Kasumi-1 (cell line): ENCODE data around the gene CBFA2T3.

ENCODE experiments used
- DNase-seq, 2 experiments: peaks; one replicate each; lab custom pipeline; 2025; lab: John Stamatoyannopoulos, UW

CBFA2T3 gene

DNA sequence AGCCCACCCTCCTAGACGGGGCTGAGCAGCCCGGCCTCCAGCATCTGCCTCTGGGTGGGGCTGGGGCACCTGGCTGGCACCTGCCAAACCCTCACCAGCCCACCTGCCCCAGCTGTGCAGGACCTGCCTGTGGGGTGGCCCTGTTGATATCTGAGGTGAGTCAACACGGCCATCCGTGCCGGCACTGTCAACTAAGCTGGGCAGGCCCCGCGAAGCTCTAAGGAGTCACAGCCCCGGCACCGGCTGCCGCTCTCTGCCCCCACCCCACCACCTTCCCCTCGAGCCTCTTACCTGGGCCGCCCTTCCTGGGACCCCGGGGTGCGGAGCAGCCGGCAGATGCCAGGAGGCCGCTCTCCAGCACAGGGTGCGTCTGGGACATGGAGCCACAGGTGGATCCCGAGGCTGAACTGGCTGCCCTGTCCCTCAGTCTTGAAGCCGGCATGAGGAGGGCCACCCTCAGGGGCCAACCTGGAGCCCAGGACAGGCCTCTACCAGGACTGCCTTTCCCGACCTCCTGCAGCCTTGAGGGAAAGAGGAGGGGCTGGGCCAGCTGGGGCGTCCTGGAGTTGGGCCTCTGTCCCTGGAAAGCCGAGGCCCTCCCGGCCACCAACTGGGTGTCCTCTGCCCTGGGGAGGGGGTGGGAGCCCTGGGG is 515 bp downstream of the CBFA2T3 start:
- no peak for DNase-seq

DNA sequence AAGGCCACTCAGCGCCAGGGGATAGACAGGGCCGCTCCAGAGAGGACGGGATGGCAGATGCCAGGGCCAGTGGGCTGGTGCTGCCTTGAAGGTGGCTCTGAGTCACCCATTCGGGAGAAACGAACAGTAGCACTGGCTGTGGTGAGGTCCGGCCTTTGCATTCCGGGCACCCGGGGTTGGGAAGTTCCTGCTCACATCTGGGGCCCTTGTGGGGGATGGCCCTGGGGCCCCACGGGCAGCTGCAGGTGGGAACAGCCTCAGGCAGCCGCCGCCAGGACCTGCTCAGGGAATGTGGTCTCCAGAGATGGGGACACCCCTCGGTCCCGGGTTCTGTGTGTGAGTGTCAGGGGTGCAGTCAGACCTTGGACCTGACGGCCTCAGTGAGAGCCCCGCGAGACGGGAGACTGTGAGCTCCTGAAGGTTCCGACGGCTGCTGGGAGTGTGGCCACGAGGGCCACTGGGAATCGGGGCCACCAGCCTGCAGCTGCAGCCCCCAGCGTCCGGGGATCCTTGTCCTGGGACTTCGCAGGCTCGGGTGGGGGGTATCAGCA is 1.4 kb downstream of the CBFA2T3 start:
- no peak for DNase-seq

DNA sequence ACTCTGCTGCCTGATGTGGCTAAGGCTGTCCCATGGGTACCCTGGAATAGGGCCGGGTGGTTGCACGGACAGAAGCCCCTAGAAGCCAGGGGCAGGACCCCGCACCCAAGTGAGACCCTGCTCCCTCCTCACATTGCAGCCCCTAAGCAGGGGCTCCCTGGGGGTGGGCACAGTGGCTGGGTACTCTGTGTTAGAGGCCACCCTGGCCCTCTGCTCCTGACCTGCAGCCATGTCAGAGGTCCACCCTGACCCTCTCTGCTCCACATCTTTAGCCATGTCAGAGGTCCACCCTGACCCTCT is 2.1 kb downstream of the CBFA2T3 start:
- no peak for DNase-seq

DNA sequence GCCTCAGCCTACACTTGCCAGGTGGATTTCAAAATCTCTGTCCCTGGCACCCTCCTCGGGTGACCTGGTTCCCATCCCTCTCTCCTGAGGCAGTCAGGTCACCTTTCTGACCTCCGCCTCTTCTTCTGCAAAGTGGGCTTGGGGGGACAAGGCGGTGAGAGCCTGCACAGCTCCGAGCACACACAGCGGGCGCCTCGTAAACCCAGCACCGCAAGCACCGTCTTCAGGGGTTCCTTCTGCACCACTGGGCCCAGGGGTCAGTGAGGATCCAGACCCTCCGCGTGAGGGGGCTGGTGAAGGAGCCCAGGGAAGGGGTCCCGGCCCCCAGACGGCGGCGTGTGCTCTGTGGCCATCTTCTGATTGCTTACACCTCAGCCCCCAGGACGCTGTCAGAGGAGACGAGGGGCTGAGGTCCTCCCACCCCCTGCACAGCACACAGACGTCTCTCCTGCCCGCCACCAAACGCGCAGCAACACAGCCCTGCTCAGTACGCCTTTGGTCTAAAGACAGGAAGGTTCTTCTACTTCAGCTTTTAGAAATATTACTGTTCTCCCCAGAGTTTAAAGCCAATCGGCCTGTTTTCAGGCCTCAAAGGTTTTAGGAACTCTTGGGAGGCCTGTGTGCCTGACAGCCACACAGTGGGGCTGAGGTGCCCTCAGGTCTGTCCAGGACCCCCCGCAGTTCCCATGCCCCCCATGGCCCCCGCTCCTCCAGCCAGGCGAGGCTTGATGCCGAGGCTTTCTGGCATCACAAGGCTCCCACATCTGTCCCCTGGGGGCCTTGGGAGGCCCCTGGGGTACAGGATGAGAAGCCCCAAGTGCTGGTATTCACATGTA is 2.7 kb downstream of the CBFA2T3 start:
- no peak for DNase-seq

DNA sequence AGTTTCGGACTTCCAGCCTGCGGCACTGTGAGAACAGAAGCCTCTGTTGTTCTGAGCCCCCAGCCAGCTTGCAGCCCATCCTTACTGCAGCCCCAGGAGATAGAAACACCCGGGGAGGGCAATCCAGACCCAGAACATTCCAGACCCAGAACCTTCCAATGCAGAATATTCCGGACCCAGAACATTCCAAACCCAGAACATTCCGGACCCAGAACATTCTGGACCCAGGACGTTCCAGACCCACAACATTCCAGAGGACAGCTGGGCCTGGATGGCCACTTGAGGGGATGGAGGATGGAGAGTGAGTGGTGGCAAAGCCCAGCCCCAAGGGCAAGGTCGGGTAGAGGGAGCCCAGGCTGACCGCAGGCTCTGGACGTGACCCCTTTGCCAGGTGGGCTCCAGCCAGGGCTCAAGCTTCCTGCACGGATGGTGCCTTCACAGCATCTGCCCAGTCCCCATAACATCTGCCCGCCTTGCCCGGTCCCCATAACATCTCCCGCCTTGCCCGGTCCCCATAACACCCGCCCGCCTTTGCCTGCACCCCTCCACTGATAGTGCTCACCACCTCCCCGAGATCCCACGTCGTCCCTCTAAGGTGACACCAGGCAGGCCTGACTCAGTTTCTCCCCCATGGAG is 3.5 kb downstream of the CBFA2T3 start:
- DNase-seq: no peak

DNA sequence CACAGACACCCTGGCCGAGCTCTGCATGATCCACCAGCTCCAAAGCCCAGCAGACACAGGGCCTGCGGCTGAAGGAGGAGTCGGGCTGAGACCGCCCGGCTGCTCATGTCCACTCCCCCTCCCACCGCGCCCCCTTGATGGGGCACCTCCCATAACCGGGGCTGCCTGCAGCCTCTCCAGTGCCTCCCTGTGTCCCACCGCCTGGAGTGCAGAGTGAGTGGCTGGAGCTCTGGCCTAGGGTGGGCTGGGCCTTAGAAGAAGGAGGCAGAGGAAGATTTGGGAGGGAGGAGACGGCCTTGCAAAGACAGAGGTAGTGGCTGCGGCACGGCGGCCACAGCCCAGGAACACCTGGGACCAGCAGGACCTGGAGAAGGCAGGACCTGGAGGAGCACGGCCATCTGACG is 4.0 kb downstream of the CBFA2T3 start:
- DNase-seq: no peak

DNA sequence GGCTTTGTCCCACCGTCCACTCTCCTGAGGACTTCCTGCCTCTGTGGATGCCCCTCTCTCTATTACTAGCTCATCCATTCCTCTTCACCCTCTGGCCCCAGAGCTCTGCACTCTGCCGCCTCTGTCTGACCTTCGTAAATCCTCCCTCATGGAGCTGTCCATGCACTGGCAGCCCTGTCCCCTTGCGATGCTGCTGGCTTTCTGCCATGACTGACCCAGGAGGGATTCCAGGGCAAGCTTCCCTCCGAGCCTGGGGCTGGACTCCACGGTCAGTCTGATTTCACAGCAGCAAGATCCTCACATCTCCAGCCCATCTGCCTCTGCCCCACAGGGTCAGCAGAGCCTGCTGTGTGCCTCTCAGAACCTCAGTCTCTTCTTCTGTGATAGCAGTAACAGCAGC is 4.7 kb downstream of the CBFA2T3 start:
- no peak for DNase-seq

DNA sequence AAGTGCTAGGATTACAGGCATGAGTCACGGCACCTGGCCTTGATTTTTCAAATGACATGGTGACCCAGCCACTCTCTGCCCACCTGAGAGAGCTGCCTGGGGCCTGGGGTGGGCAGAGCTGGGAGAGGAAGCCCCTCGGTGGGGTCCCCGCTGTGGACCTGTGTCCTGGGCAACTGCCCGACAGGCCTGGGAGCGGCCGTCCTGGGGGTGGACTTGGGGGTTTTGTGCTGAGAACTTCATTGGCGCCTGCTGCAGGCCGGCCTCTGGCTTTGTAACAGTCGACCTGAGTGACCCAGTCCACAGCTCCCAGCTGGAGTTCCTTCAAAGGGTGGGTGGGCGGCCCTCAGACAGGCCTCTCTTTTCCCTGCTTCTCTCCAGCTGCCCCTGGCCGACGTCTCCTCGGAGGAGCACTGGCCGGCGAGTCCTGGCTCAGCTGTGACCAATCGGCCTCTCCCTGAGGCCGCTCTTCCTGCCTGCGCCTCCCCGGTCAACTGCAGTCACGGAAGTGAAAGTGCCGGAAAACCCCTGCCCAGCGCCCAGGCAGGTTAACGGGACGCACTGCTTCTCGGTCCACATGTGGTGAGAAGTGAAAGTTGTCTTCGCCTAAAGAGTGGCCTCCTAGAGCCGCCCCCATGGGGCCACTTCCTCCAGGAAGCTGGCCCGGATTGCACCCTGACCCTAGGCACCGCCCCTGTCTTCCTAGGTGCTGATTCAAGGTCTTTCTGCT is 5.5 kb downstream of the CBFA2T3 start:
- DNase-seq: no peak

DNA sequence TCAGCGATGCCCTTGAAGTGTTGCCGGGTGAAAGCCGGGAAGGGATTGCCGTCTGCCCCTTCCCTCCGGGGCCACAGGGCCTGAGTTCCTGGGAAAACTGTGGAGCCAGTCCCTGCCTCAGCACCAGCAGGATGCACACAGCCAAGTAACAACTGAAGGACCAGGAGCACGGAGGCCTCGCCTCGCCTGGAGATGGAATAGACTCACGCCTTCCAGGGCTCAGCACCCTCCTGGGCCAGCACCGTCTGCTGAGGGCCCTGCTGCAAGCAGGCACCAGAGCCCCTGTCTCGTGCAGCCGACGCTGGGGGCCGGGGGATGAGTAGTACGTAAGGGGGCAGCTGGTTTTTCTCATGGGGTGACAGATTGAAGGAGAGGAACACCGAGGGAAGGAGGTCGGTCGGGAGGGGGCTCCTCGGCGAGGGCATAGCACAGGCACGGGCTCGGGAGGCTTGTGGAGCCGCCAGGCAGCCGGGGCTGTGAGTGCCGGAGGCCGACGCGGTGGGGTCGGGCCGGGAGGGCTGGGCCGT is 6.4 kb downstream of the CBFA2T3 start:
- no peak for DNase-seq

DNA sequence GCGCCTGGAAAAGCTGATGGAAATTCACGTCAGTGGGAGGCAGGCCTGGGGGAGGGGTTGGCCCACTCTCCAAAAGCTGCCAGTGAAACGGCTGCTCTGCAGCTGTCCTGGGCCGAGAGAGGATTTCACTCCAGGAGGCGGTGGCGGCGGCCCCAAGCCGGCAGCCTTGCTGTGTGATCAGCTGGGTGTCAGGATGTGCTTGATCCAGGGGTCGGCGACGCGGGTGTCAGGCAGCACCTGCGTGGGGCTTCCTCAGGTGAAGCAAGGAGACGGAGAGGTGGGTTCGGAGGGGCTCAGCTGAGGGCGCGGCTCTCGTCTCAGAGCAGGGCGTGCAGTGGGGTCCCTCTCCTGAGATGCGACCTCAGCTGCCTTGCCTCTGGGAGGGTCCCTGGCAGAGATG is 7.0 kb downstream of the CBFA2T3 start:
- no peak for DNase-seq

DNA sequence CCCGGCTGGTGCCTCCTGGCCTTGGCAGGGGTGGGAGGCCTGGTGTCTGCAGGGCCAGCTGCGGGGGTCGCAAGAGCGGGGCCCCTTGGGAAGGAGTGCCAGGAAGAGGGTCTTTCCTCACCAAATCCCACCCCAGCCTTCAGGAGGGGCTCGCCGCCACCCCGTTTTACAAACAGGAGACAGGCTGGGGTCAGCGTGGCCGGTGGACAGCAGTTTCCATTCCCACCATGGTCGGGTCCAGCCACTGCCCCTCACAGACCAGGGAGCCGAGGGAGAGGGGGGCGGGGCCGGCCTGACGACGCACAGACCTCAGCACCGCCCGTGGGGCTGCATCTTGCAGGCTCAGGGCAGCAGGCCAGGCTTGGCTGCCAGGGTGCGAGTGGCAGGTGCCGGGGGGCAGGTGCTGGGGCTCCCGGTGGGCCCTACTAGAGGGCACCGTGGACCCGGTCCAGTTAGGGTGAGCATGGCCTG is 7.6 kb downstream of the CBFA2T3 start:
- DNase-seq: no peak

DNA sequence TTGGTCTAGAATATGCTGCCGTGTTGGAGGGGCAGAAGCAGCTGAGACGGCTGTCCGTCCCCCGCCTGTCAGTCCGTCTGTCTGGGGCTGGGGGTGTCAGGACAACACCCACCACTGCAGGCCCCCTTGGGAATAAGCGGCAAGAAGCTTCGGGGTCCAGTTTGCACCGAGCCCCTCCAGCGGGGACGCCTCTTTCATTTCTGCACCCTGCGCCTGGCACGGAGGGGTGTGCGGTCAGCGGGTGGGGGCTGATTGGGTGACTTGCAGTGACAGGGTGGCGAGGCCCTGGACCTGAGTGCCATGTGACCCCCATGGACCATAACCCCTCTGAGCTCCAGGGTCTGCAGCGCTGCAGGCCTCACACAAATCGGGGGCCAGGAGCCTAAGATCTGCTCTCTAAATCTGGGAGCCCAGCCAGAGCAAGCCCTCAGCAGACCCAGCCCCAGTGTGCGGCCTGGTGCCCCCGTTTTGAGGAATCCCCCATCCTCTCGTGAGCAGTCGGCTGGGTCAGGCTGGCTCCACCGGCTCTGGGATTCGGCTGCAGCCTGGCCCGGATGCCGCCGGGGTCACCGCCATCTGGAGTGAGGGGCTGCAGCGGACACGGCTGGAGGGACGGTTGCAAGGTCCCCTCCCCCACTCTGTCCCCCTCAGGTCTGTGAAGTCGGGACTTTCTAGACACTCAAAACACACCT is 8.3 kb downstream of the CBFA2T3 start:
- no peak for DNase-seq

DNA sequence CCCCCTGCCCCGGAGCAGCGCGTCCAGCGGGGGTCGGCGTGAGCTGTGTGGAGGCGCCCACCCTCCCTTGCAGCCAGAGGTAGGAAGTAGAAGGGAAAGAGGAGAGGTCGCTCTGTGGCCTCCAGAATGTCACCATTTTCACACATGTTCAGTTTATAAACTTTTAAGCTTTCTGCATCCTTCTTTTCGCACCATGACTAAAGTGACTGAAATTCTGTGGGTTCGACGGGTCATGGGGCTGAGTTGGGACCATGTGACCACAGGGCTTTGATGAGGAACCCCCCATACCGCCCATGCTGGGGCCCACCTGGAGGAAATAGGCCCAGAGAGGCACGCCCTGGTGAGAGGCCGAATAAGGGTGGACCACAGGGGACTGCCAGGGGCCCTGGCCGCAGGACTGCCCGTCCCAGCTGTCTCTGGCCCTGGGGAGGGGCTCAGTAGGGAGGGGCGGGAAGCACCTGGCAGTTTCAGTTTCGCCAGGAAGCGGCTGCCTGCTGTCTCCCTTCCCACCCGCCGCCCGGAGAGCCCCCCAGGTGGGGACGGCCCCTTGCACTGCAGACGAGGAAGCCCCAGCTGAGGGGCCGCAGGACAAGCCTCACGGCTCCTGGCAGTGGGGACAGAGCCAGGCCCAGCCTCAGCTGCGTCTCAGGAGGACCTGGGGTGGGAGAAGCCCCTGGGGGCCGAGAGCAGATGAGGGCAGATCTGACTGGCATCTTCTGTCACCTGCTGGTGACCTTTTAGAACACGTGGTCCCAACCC is 9.0 kb downstream of the CBFA2T3 start:
- no peak for DNase-seq

DNA sequence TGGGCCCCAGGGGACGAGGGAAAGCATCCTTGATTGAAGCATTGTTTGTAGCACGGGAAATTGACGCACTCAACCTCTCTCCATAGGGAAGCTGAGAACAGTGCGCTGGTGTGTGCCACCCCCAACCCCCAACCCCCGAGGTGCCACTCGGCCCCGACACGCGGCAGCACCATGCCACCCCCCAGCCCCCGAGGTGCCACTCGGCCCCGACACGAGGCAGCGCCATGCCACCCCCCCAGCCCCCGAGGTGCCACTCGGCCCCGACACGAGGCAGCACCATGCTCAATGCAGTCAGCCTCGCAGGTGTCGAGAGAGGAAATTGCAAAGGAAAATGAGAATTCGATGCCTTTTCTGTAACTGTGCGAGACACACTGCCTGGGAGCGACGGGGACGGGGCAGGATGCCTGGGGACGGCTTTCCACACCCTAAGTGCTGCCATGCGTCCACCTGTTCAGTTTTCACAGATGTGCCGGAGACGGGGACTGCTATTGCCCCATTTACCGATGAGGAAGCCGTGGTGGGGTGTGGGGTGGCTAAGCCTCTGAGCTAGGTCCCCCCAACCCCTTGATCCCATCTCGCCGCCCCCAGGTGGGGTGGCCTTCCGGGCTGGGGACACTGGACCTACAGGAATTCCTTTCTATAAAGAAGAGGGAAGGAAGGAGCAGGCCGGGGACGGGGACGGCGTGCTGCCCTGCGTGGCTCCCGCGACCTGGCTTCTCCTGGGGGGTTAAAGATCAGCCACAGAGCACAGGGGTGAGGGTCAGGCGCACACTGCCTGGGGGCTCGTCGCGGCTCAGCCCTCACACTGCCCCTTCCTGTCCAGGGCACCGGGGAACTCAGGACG is 9.8 kb downstream of the CBFA2T3 start:
- no peak for DNase-seq

DNA sequence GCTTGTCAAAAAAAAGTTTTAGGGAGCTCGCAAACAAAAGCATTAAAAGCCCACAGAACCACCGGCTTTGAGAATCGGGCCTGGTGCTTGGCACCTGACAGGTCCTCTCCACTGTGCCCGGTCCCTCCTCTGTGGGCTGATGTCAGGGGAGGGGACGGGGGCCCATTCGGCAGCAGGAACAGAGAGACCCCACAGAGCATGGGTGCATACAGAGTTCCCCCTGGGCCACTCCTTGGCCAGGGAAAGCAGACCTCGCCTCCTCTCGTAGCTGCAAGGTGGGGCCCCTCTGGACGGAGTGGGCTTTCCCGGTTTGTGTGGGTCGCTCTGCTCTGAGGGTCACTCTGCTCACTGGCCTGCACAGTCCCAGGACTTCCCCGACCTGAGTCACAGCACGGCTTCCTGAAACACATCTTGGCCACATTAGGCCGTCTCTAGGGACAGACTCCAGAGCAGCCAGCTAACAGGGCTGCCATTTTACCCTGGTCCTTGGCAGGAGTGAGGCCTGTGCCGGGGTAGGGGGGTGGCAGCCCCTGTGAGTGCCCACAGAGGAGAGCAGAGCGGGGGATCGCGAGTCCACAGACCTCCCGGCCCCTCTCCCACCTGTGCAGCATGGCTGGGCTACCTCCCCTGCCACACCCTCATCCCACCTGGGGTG is 11.1 kb downstream of the CBFA2T3 start:
- DNase-seq: no peak

DNA sequence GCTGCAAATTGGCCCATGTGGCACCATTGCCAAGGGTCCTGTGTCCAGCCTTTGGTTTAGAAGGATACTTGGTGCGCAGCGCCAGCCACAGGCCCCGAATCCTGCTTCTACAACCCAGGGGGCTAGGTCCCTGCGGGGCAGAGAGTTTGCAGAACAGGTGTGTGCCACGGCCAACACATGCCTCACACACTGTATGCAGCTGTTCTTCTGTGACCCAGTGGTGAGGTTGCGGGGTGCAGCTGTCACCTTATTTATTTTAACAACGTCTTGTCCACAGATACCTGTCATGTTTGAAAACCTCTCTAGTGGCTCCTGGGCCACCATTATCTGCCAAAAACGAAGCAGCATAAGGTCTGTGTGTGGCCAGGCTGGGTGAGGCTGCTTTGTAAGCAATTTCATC is 11.6 kb downstream of the CBFA2T3 start:
- DNase-seq: no peak

DNA sequence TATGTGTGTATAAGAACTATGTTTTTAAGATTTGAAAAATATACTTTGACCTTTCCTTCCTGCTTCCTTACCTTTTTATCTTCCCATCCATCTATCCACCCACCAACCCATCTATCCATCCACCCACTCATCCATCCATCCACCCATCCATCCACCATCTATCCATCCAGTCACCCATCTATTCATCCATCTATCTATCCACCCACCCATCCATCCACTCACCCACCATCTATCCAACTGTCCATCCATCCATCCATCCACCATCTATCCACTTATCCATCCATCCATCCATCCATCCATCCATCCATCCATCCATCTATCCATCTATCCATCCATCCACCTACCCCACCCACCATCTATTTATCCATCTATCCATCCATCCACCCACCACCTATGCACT is 12.4 kb downstream of the CBFA2T3 start:
- no peak for DNase-seq

DNA sequence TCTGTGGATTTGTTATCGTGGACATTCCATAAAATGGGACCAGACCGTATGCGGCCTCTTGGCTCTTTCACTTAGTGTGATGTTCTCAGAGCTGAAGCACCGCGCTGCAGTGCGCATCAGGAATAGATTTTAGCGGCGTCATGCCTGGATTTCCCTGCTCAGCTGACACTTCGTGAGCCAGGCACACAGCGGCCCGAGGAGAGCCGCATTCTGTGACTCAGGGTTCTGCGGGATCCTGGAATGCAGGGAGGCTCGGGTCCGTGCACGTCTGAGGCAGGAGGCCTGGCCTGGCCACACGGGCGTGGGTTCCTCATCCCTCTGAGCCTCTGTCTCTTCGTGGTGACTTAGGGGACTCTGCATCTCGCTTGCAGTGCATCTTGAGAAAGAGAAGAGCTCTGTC is 13.4 kb downstream of the CBFA2T3 start:
- DNase-seq: no peak

DNA sequence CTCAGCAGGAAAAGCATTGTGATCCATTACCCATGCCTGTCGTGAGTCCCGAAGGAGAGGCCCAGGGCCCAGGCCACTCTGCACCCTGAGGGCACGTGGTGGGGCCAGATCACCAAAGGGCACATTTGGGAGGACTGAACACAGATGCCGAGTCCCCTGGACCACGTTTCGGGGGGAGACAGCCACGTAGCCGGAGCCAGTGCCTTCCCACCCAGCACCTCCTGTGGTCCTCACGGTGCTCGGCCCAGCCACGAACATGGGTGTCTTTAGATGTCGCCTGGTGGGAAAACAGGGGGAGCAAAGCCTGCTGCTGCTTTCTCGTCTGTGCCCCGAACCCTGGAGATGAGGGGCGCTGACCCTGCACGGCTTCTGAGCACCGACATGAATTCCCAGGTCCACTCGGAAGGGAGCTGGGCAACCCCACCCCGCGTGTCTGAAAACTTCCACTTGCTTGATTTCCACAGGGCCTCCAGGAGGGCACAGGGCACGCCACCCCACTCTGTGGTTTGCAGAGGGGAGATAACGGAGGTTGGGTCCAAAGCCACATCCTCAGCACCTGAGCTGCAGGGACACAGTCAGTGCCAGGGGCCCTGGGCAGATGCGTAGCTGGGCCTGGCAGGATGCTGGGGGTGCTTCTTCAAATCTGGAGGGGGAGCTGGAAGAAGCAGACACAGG is 14.4 kb downstream of the CBFA2T3 start:
- no peak for DNase-seq
